HG02970 (cell line): ENCODE measurements around the gene CCND1.

Source experiments
- ATAC-seq: cut with Tn5 transposase; IDR thresholded peaks from one replicate; pipeline ENCODE4 v1.9.1; 2021; ENCODE audit warnings: mild to moderate bottlenecking, moderate library complexity, moderate number of reproducible peaks; ENCODE audit not compliant: unreplicated experiment, low FRiP score

CCND1 gene

GRCh38 chr11:69639831-69640230, 1.1 kb upstream of the CCND1 start:
- no peak for ATAC-seq

GRCh38 chr11:69640260-69640994, 529 bp upstream of the CCND1 start:
- ATAC-seq, result no peak

DNA sequence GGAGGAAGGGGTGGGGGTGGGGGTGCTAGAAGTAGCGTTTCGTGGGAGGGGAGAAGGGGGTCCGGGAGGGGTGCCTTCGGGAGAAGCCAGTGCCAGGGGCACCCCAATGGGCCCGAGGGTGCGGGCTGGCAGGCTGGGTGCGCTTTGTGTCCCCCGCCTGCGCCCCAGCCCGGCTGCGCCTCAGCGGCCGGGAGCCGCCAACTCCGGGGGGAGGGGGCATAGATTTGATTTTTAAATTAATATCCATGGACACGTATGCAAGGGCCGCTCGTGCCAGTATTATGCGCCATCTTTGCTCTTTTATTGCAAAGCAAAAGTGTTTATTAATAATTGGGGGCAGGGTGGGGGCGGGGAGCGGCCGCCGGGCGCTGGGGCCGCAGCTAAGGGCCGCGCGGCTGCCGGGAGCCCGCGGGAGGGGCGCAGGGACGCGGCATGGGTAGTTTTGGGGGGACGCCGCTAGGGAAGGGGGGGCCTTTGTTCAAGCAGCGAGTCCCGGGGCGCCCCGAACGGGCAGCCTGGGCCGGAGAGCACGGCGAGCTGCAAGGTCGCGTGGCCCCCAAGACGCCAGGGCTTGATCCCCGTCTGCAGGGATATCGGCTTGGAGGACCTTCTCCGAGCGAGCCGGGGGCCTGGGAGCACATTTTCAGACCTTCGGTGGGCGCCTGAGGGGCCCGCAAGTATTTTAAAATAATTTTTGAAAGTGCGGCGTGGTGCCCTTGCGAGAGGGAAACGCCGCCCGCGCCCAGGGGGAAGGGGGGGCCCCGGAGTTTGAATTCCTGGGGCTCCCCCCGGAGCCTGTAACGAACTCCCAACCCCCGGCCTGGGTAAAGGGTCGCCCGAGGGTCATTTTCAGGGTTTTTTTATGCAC, 959 bp downstream of the CCND1 start:
- ATAC-seq, result no peak

- ATAC-seq, result no peak
These were observed 1.6 kb downstream of the CCND1 start for GRCh38 chr11:69642549-69642912.

- no peak for ATAC-seq
These were observed 2.1 kb downstream of the CCND1 start for GRCh38 chr11:69642913-69643632.

GRCh38 chr11:69643646-69644045, 2.7 kb downstream of the CCND1 start:
- ATAC-seq, result no peak

DNA sequence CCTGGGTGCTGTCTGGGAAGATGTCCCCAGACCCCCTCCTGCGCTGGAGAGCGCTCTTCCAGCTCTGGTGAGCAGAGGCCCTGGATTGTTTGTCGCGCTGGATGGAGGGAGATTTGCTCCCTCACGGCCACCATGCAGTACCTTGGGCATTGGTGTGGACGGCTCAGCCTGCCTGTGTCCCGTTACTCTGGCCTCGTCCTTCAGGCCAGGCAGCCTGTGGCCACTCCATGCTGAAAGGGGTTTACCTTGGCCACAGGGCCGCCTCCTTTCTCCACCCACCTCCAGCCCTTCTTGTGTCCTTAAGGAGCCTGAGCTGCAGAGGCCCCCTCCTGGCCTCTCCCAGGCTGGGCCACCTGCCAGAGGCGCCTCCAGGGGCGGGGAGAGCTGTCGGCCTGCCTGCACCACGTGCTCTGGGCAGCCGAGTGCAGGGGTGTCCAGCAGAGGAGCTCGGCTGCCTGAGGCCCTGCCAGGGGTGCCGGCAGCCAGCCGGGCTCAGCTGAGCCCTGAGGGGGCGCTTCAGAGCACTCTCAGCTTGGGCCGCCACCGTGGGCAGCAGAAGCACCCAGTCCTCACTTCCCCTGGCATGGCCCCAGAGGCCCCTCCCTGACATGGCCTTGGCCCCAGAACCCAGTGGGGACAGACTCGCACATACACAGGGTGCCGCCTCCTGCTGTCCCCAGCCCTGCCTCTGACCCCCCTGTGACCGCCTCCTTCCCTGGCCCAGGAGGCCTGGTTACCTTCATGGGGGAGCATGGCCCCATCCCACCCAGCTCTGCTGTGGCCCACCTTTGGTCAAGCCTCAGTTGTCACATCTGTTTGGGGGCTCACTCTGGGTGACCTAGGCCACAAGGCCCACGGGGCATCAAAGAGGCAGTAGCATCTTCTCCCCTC, 3.4 kb downstream of the CCND1 start:
- no peak for ATAC-seq

DNA sequence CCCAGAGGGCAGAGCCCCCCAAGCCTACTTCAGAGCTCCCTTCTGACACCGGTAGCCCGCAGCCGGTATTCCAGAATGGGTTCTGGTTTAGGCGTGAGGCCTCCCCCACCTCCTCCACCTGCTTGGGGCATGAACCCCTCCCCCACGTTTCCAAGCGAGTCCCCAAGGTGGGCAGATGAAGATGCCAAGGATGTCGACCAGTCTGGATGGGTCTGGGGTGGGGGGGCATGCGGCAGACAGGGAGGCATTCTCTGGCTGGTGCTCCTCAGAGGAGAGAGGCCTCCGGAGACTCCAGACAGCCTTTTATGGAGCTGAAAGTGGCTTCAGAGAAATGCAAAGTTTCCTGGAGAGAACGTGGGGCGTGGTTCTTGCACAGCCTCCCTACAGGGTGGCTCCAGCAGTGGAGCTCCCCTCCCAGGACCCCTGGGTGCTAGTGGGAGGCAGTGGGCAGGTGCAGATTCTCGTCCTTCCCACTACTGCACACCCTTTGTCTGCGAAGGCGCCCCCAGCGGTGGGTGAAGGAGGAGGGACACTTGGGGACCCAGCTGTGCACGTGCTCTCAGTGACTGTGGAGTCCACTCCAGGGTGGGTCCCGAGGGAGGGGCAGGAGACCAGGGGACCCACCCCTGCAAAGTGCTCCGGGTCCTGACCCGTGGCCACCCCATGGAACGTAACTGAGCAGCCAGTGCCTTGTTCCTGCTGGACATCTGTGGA, 4.2 kb downstream of the CCND1 start:
- no peak for ATAC-seq

DNA sequence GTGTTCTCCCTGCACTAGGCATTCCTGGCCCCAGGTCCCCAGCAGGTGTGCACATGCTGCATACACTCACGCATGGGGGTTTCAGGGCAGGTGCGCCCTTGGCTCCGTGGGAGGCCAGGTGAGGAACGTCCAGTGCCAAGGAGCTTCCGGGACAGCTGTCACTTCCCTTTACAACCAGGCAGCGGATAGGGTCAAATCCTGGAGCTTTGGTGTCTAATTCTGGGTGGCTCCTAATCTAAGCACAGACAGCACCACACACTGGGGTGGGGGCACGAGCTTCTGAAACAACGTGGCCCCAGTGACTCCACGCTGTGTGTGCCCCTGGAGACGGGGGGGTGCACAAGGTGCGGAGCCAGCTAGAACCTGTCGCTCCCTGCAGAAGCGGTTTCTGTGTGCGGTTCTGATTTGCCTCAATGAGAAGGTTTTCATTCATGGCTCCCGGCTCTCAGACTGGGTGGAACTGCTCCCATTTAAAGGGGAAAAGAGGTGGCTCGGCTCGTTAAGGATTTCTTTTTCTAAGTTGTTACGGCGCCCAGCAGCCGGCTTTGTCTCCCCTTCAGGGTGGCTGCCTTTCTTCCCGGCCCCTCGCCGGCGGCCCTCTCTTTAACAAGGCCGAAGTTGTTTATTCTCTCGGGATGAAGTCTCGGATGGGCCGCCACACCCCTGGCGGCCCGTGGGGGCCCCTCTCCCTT, 5.0 kb downstream of the CCND1 start:
- ATAC-seq, result no peak

DNA sequence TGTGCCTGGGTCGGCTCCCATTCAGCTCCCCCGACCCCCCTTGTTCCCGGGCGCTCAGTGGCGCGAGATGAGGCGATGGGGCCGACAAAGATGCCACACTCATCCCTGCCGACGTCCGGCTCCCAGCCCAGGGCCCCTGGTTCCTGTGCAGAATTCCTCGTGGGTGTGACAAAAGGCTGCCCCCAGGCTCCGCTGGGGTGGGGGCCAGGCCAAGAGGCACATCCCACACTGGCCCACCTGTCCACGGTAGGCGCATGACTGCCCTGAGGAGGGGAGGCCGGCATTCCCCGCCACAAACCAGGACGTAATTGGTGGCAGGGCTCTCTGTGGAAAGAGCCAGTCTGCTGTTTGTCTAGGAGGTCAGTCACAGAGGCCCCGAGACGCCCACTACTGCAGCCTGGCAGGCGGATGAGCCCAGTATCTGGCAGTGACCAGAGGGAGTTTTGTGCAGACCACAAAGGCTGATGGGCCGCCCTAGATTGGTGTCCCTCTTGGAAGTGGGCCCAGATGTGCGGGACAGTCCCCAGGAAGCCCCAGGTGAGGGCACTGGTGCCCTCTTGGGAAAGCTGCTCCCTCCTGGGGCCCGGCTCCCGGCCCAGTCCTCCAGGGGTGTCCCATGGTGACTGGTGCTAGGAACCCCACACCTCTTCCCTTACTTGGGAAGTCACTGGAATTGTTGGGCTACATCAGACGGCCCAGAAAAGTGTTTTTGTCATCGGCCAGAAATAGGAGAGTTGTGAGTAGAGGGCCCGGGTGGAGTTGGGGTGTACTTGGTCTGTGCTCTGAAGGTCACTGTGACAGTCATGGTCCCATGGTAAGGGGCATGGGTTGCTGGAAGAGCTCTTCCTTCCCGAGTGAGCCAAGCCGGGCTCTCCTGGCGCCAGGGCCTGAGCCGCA, 5.8 kb downstream of the CCND1 start:
- ATAC-seq, result no peak

DNA sequence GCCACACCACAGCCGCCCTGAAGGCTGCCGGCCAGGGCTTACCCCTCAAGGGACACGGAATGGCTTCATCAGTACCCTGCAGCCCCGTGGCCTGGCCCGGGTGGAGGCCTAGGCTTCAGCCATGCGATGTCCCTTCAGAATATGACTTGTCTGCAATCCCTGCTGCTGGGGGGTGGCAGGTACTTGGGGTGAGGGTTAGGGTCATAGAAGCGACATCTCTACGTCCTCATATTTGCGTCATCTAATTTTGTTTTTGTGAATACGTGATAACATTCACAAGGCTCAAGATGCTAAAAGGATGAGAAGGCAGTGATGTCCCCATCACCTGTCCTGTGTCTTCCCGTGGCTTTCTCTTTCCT, 6.4 kb downstream of the CCND1 start:
- no peak for ATAC-seq

DNA sequence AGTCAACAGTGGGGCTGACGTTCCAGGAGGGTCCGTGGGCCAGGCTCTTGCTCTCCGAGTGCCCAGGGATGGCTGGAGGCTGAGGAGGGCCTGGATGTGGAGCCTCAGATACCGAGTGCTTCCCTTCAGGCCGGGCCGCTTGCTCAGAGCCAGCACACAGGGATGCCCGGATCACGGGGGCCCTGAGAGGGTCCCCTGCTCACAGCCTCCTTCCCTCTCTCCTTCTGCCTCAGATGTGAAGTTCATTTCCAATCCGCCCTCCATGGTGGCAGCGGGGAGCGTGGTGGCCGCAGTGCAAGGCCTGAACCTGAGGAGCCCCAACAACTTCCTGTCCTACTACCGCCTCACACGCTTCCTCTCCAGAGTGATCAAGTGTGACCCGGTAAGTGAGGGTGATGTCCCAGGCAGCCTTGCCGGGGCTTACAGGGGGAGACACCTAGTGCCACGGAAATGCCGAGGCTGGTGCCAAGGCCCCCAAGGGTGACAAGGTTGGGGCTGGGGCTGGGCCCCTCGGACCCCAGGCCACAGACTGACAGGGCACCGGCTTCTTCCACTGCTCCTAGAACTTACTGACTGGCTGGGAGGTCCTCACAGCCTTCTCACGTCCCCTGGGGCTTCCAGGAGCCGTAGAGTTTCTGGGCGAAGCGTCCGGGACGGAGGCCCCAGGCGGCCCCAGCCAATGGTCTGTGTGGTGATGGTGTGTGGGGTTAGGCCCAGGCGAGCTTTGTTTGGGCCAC, 7.0 kb downstream of the CCND1 start:
- ATAC-seq, result no peak

DNA sequence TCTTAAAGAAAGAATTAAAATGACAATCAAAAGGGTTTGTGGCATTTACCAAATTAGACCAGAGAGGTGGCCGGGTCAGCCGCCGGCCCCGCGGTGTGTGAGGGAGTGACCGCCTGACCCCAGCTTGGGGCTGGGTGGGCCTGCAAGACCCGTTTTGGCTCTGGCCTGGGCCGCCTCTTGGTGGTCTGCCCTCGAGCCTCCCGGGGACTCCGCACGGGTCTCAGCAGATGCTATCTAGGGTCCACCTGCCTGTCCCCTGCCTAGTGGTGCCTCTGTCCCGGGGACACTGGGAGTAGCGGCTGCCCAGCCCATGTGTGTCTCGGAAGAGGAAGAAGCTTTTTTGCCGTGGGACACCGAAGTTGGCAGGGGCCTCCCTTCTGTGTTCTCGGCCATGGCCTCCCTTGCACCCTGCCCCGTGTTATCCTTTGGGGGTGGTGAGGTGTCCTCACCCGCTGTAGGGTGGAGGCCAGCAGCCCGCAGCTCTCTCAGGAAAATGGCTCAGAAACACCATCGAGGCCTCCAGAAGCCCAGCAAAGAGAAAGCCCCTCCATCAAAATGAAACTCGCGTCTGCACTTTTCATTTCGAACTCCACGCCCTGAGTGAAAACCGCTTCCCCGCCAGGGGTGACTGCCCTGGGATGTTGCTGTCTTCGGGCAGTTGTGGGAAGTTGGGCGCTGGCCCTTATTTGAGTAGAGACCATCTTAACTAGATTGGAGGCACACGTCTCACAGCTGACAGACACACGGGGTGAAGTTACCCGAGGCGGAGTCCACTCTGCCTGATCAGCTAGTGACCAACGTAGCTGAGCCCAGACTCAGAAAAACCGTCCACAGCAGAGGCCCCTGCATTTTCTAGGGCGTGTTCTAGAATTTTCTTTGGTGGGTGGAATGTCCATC, 8.0 kb downstream of the CCND1 start:
- no peak for ATAC-seq

- no peak for ATAC-seq
These were observed 8.6 kb downstream of the CCND1 start for GRCh38 chr11:69649576-69649900.

GRCh38 chr11:69650081-69650831, 9.3 kb downstream of the CCND1 start:
- ATAC-seq, result no peak

- ATAC-seq, result no peak
These were observed 9.9 kb downstream of the CCND1 start for GRCh38 chr11:69650832-69651344.
